Tibial nerve (tissue), 4 donors: ENCODE data around the gene S100A6. TPM values are rescaled to one million over a fixed set of nuclear protein-coding genes. Genes with fewer than 3 reads are reported as not detected.

ENCODE experiments used
- DNase-seq, 2 donors: peaks; one replicate each; pipeline ENCODE4 v3.0.0-alpha.2; 2019; ENCODE audit warnings: low spot score in 2 of 2
- H3K27ac ChIP-seq, 4 donors: fragments of 200-600 bp; sonication (generic) in 3 of 4; one replicate each; pipeline ENCODE4 v1.5.1; 2017 to 2019; ENCODE audit warnings: mild to moderate bottlenecking in 1 of 4
- H3K27me3 ChIP-seq, 2 donors: fragments of 200-600 bp; sonication (generic) in 1 of 2; one replicate each; pipeline versions ENCODE4 v1.5.1 to v1.6.0; 2017 to 2019
- H3K36me3 ChIP-seq, 3 donors: fragments of 200-600 bp; sonication (generic); one replicate each; pipeline ENCODE4 v1.5.1; 2018 to 2019
- H3K4me1 ChIP-seq, 4 donors: fragments of 200-600 bp; sonication (generic) in 3 of 4; one replicate each; pipeline ENCODE4 v1.5.1; 2017 to 2019
- H3K4me3 ChIP-seq, 4 donors: fragments of 200-600 bp; sonication (generic) in 3 of 4; one replicate each; pipeline ENCODE4 v1.5.1; 2017 to 2019; ENCODE audit warnings: mild to moderate bottlenecking in 1 of 4, moderate library complexity in 1 of 4
- H3K9me3 ChIP-seq, 4 donors: fragments of 200-600 bp; sonication (generic) in 3 of 4; one replicate each; pipeline ENCODE4 v1.5.1; 2017 to 2019
- EP300 ChIP-seq, 2 donors: sonication (generic); formaldehyde crosslinking; IDR thresholded peaks; one replicate each; pipeline ENCODE4 v1.6.1; 2017; ENCODE audit warnings: antibody characterized with exemption in 2 of 2, mild to moderate bottlenecking in 1 of 2
- POLR2A ChIP-seq, 2 donors: fragments of 450-650 bp; IDR thresholded peaks; one replicate each; pipeline ENCODE4 v1.6.1; 2017; ENCODE audit warnings: antibody characterized with exemption in 2 of 2, mild to moderate bottlenecking in 2 of 2, moderate library complexity in 2 of 2
- WGBS, 2 donors: methylation state at CpG; one replicate each; pipeline ENCODE4 v1.1.5; 2018; 5-methylcytosine and 5-hydroxymethylcytosine counted together
- total RNA-seq, 4 donors: library from RNA; depleted of rRNA; stranded (reverse); fragments of >200 nt; gene quantifications; one replicate each; pipeline ENCODE4 v1.1.0, GENCODE V29; 2016
- TF ChIP-seq, protein P1 (sequence below), 5 experiments: fragments of 200-600 bp in 3 of 5; fragments of 450-650 bp in 2 of 5; sonication (generic) in 3 of 5; IDR thresholded peaks; one replicate each; pipeline ENCODE4 v1.5.1; 2016 to 2019; ENCODE audit warnings: antibody characterized with exemption in 5 of 5, mild to moderate bottlenecking in 3 of 5, moderate library complexity in 2 of 5

Gene S100A6
- total RNA-seq, 4 donors from 2014 or later = 651 to 1,173 (median 946) TPM

DNA sequence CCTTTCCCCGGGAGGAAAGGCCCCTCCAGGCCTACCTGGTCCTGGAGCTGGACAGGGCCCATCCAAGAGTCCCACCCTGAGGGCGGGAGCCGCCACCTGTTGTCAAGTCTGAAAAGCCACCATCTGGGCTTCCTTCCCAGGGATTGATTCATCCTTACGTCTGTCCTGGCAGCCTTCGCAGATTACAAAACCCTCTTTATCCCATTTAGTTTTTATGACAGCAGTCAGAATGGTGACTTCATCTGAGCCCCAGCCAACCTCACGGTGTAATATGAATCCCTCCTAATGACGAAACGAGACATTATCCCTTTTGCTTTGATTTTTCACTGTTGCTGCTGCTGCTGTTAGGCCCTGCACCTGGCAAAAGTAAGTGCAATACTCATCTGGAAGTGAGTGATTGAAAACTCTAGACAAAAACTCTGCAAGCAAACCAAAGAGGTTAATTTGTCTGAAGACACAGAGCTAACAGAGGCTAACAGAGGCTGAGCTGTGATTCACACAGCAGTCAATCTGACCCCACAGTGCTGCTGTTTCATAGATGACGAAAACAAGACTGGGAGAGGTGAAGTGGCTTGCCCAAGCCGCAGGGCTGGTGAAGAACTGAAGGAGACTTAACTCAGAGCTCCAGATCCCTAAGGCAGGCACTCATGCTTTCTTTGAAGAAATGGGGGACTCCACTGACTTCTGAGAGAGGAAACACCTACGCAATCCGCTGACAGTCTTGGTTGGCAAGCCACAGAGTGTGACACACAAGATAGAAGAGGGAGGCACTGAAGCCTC is 45.3 kb downstream of the S100A6 start:
- no peaks in the 10 kb centered on the region for H3K27me3 ChIP-seq
- peak; percentile 68 to 92 for DNase-seq
- H3K27ac ChIP-seq = peak overlapping the region; percentile 31 to 81 (median 60)
- no peaks in the 10 kb centered on the region for H3K9me3 ChIP-seq
- H3K4me3 ChIP-seq = no peak overlapping the region
- WGBS, 2 donors = 32 to 33% methylated on average over 12 of the region's 12 CpGs
- H3K36me3 ChIP-seq = no peaks in the 10 kb centered on the region
- TF ChIP-seq EP300 (IDR thresholded peaks at IDR 0.05) = peak in 1 of 2 donors; percentile 68
- TF ChIP-seq, protein P1, sequence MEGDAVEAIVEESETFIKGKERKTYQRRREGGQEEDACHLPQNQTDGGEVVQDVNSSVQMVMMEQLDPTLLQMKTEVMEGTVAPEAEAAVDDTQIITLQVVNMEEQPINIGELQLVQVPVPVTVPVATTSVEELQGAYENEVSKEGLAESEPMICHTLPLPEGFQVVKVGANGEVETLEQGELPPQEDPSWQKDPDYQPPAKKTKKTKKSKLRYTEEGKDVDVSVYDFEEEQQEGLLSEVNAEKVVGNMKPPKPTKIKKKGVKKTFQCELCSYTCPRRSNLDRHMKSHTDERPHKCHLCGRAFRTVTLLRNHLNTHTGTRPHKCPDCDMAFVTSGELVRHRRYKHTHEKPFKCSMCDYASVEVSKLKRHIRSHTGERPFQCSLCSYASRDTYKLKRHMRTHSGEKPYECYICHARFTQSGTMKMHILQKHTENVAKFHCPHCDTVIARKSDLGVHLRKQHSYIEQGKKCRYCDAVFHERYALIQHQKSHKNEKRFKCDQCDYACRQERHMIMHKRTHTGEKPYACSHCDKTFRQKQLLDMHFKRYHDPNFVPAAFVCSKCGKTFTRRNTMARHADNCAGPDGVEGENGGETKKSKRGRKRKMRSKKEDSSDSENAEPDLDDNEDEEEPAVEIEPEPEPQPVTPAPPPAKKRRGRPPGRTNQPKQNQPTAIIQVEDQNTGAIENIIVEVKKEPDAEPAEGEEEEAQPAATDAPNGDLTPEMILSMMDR (IDR thresholded peaks at IDR 0.05) = no peak
- H3K4me1 ChIP-seq = peaks cover 0 to 38% (median 14%) of the 10 kb centered on the region in 4 donors

DNA sequence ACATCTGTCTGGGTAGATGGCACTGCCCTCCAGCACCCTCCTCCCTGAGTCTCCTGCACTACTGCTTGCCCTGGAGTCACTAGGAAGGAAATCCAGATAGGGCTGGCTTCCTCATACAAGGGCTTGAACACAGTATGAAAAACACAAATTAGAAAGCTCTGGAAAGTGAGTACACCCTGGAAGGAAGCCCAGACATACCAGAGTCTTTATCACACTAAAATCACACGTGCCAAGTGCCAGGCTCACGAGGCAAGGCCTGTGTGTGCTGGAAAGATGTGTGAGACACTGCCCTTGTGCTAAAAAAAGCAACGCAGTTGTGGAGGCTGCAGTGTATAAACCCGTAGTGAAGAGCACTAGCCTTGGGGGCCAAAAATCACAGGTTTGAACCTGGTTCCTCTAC is 47.1 kb downstream of the S100A6 start:
- Histone ChIP-seq H3K36me3 (no peaks in the 10 kb centered on the region), H3K9me3 (no peaks in the 10 kb centered on the region), H3K4me1 (peaks cover 0 to 32% (median 14%) of the 10 kb centered on the region in 4 donors), H3K4me3 (no peak overlapping the region), H3K27me3 (no peaks in the 10 kb centered on the region), H3K27ac (peak overlapping the region in 1 of 4 donors; percentile 68)
- WGBS, 2 donors = 13 to 19% methylated on average over 4 of the region's 4 CpGs
- no peak for DNase-seq
- no peak for TF ChIP-seq POLR2A (IDR thresholded peaks at IDR 0.05)
- peak in 1 of 2 donors; percentile 32 for TF ChIP-seq EP300 (IDR thresholded peaks at IDR 0.05)
- TF ChIP-seq, protein P1 (IDR thresholded peaks at IDR 0.05) = no peak

GRCh38 chr1:153487707-153488106 is 48.1 kb downstream of the S100A6 start:
- no peak for DNase-seq
- no peak overlapping the region for H3K27ac ChIP-seq
- no peaks in the 10 kb centered on the region for H3K9me3 ChIP-seq
- H3K36me3 ChIP-seq = no peaks in the 10 kb centered on the region
- peaks cover 0 to 3% of the 10 kb centered on the region in 2 donors for H3K27me3 ChIP-seq
- TF ChIP-seq, protein P1 (IDR thresholded peaks at IDR 0.05) = no peak
- no peak for TF ChIP-seq EP300 (IDR thresholded peaks at IDR 0.05)
- TF ChIP-seq POLR2A (IDR thresholded peaks at IDR 0.05) = no peak
- 98 to 100% methylated on average over 2 of the region's 2 CpGs for WGBS, 2 donors
- peaks cover 0 to 21% (median 14%) of the 10 kb centered on the region in 4 donors for H3K4me1 ChIP-seq
- no peak overlapping the region for H3K4me3 ChIP-seq

DNA sequence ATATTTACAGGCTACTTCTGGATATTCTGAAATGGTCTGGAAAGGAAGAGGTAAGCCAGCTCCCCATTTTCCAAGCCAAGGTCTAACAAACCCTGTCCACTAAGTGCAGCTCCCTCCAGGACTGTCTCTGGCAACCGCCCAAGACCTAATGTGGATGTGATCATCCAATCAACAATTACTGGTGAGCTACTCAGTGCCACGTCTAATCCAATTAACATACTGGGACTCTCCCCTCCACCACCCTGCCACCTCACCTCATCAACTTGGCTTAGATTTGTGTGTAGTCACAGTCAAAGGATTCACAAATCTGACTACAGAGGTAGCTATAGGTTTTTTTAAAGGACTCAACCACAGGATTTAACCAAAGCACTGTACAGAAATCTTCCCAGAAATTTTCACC is 49.9 kb downstream of the S100A6 start:
- Histone ChIP-seq H3K4me3 (no peak overlapping the region), H3K27ac (no peak overlapping the region), H3K4me1 (peaks cover 0 to 15% (median 6%) of the 10 kb centered on the region in 4 donors), H3K27me3 (peaks cover 0 to 3% of the 10 kb centered on the region in 2 donors), H3K9me3 (no peaks in the 10 kb centered on the region), H3K36me3 (no peaks in the 10 kb centered on the region)
- TF ChIP-seq, protein P1 (IDR thresholded peaks at IDR 0.05) = no peak
- no peak for TF ChIP-seq EP300 (IDR thresholded peaks at IDR 0.05)
- no peak for TF ChIP-seq POLR2A (IDR thresholded peaks at IDR 0.05)
- DNase-seq = no peak
- 52 to 57% methylated on average over 2 of the region's 2 CpGs for WGBS, 2 donors

Other genes starting within 250 kb of the S100A6 start
- not detected for gene PGLYRP3, start 223.0 kb downstream of the S100A6 start, total RNA-seq
- gene PGLYRP4, start 187.2 kb downstream of the S100A6 start, total RNA-seq = not detected
- 100 to 1,000 TPM in 2 of 4 donors, 10 to 100 TPM in 2; 58.8 to 793 (median 88.3) TPM for gene S100A9, start 178.1 kb downstream of the S100A6 start, total RNA-seq
- not detected for gene S100A12, start 160.4 kb downstream of the S100A6 start, total RNA-seq
- gene S100A8, start 144.9 kb downstream of the S100A6 start, total RNA-seq = 100 to 1,000 TPM in 1 of 4 donors, 10 to 100 TPM in 1, 1 to 10 TPM in 2; 2.4 to 118 (median 10.6) TPM
- not detected for gene S100A7A, start 119.5 kb downstream of the S100A6 start, total RNA-seq
- gene S100A7, start 75.3 kb downstream of the S100A6 start, total RNA-seq = 10 to 100 TPM in 1 of 4 donors, not detected in 3; 22.9 TPM
- gene S100A5, start 4.9 kb upstream of the S100A6 start, total RNA-seq = not detected
- gene S100A4, start 9.8 kb upstream of the S100A6 start, total RNA-seq = 100 to 1,000 TPM; 398 to 439 (median 420) TPM
- gene S100A3, start 13.3 kb upstream of the S100A6 start, total RNA-seq = 1 to 10 TPM in 2 of 4 donors, not detected in 2; 1.1 to 2.7 TPM
- 10 to 100 TPM in 1 of 4 donors, 1 to 10 TPM in 2, not detected in 1; 2.3 to 12.6 (median 4.2) TPM for gene S100A2, start 29.9 kb upstream of the S100A6 start, total RNA-seq
- gene S100A16, start 77.1 kb upstream of the S100A6 start, total RNA-seq = 100 to 1,000 TPM in 2 of 4 donors, 10 to 100 TPM in 2; 45.5 to 120 (median 77.1) TPM
- 10 to 100 TPM in 1 of 4 donors, not detected in 3; 15.3 TPM for gene S100A14, start 80.3 kb upstream of the S100A6 start, total RNA-seq
- 100 to 1,000 TPM in 3 of 4 donors, 10 to 100 TPM in 1; 74.4 to 151 (median 121) TPM for gene S100A13, start 91.5 kb upstream of the S100A6 start, total RNA-seq
- 100 to 1,000 TPM in 1 of 4 donors, 10 to 100 TPM in 3; 41.4 to 102 (median 69.2) TPM for gene S100A1, start 92.4 kb upstream of the S100A6 start, total RNA-seq
- gene CHTOP, start 98.1 kb upstream of the S100A6 start, total RNA-seq = 10 to 100 TPM; 49.0 to 66.6 (median 56.5) TPM
- gene SNAPIN, start 122.7 kb upstream of the S100A6 start, total RNA-seq = 10 to 100 TPM; 34.1 to 59.9 (median 43.7) TPM
- gene ILF2, start 135.0 kb upstream of the S100A6 start, total RNA-seq = 100 to 1,000 TPM in 1 of 4 donors, 10 to 100 TPM in 3; 62.8 to 102 (median 76.7) TPM
- gene NPR1, start 142.7 kb upstream of the S100A6 start, total RNA-seq = 10 to 100 TPM; 36.9 to 87.5 (median 58.4) TPM
- 10 to 100 TPM; 66.6 to 79.5 (median 71.3) TPM for gene INTS3, start 192.1 kb upstream of the S100A6 start, total RNA-seq
- gene SLC27A3, start 239.4 kb upstream of the S100A6 start, total RNA-seq = 10 to 100 TPM; 38.5 to 89.4 (median 59.2) TPM